Medulla oblongata (tissue), 1 donor: ENCODE data around the gene ANKRD40.

Experiments used
- DNase-seq: peaks from one replicate; pipeline ENCODE4 v3.0.0-alpha.2; 2015; ENCODE audit errors: extremely low spot score

Gene ANKRD40

DNA sequence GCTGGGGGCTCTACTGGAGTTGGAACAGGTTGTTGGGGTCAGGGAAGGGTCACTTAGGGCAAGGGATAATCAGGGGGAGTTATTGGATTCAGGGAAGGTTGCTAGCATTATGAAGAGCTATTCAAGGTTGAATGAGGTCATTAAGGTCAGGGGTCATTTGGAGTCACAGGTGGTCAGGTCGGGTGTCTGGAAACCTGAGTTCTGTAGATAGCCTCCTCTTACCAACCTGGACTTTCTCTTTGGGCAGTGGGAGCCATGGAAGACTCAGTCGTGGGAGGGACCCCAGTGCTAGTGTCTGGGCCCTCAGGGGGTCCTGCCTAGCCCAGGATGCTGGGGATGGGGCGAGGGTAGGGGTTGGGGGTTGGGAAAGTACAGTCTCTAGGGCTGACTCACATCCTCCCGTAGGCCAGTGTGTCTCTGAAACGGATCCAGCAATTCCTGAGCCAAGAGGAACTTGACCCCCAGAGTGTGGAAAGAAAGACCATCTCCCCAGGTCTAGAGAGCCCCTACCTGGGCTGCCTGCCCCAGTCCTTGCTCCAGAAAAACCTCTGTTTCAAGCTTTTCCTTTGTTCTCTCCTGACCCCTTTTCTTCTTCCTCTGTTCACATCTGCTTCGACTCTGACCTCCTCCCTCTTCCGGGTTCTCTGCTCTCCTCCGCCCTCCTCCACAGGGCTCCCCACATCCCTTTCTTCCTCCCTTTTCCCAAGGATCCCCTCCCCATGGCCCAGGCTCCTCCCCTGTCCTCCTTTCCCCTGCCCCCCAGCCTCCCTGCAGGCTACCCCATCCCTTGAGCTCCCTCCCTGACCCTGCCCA, 39.5 kb downstream of the ANKRD40 start:
- DNase-seq: no peak

DNA sequence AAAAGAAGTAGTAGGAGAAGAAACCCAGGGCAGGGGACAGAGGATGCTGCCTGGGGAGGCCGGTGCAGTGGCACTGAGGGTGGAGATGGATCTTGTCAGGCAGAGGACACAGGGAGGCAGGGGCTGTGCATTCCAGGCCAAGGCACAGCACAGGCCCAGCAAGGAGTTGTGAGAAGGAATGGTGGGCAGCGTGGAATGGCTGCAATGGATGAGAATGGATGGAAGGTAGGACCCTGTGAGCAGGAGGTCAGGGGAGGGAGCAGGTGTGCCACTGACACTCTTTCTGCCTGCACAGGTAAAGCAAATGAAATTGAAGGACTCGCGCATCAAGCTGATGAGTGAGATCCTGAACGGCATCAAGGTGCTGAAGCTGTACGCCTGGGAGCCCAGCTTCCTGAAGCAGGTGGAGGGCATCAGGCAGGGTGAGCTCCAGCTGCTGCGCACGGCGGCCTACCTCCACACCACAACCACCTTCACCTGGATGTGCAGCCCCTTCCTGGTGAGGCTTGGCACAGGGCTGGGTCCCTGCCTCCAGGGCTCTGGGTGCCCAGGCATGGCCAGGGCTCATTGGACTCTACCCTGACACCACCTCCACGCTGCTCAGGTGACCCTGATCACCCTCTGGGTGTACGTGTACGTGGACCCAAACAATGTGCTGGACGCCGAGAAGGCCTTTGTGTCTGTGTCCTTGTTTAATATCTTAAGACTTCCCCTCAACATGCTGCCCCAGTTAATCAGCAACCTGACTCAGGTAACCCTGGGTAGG, 40.3 kb downstream of the ANKRD40 start:
- no peak for DNase-seq

- DNase-seq: no peak
Observed at GRCh38 chr17:50666316-50666715, 41.4 kb downstream of the ANKRD40 start.

DNA sequence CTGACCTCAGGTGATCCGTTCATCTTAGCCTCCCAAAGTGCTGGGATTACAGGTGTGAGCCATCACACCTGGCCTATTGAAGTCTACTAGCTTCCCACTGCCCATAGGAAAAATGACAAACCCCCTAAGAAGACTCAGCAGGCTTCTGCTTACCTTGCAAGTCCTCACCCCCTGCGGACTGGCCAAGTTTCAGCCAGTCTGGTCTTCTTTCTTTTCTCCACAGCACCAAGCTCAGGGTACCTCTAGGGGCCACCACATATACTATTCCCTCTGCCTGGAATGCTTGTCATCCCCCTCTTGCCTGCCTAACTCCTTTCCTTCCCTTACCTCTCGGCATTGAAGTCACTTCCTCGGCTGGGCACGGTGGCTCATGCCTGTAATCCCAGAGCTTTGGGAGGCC, 41.9 kb downstream of the ANKRD40 start:
- no peak for DNase-seq

- no peak for DNase-seq
Observed at GRCh38 chr17:50664788-50665458, 42.8 kb downstream of the ANKRD40 start.

- DNase-seq: no peak
Observed at GRCh38 chr17:50663812-50664374, 43.8 kb downstream of the ANKRD40 start.

GRCh38 chr17:50662632-50663225, 45.0 kb downstream of the ANKRD40 start:
- DNase-seq: no peak

DNA sequence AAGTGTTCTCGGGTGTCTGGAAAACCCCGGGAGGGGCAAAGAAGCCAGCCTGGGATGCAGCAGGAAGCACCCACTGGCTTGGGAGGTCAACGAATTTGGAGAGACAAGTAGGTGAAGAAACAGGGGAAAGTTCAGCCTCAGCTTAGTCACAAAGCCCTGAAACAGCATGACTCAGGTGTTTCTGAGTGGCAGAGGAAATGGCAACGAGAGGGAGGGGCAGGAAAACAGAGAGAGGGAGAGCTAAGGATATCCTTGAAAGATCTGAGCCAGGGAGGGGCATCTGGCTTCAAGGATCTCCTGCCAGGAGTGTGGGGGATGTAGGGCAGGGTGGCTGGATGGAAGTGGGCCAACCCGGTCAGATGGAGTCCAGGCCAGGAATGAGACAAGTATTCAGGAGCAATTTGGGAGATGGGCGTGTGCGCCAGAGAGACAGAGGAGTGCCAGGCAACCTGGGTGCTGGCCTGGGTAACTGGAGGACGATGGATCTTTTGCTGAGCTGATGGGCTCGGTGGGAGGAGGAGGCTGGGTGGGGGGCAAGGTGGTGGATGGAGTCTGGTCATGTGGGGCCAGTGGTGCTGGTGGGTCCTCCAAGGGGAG, 45.8 kb downstream of the ANKRD40 start:
- DNase-seq: no peak

- DNase-seq: no peak
Observed at GRCh38 chr17:50661348-50661747, 46.4 kb downstream of the ANKRD40 start.

GRCh38 chr17:50660887-50661345, 46.8 kb downstream of the ANKRD40 start:
- DNase-seq: no peak

- DNase-seq: no peak
Observed at GRCh38 chr17:50660042-50660886, 47.5 kb downstream of the ANKRD40 start.

DNA sequence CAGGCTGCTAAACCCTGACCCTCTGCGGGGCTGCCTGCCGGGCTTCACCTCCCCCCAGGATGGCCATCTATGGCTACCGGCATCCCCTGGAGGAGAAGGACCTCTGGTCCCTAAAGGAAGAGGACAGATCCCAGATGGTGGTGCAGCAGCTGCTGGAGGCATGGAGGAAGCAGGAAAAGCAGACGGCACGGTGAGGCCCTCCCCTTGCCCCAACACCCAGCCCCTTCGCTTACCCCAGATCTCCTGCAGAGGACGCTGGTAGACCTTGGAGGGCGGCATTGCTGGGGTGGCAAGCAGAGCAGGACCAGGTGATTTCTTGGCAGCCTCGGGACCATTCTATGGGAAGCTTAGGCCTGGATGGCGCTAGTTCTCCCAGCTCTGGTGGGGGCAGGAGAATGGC, 48.5 kb downstream of the ANKRD40 start:
- DNase-seq: no peak

- DNase-seq: no peak
Observed at GRCh38 chr17:50658616-50659015, 49.1 kb downstream of the ANKRD40 start.

DNA sequence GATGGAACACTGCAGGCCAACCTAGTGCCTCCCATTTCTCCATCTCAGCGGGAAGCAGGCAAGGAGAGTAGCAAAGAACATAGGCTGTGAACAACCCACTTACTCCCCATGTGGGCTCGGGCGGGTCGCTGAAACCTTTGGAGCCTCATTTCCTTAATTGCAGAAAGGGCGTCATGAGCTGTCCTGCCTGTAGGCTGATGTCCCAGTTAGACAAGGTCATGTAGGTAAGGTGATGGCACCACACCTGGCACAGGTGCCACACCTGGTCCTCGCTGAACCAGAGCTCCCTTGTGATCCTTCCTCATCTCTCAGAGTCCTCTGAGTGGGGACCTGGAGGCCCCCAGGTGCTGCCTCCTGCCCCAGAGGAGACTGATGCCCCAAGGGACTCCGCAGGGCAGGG, 50.1 kb downstream of the ANKRD40 start:
- DNase-seq: no peak

- no peak for DNase-seq
Observed at GRCh38 chr17:50657054-50657453, 50.7 kb downstream of the ANKRD40 start.

DNA sequence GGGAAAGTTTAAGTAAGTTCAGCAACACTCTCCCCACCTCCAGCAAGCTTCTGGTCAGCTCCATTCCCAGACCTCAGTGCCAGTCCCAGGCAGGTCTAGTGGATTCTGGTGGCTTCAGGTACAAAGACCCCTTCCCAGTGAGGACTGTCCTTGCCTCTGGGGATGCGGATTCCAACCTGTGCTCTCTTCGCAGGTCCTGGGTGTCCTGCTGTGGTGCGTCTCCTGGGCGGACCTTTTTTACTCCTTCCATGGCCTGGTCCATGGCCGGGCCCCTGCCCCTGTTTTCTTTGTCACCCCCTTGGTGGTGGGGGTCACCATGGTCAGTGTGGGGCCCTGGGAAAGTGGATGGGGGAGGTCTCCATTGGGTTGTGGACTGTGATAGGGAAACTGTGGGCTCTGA, 51.2 kb downstream of the ANKRD40 start:
- no peak for DNase-seq

DNA sequence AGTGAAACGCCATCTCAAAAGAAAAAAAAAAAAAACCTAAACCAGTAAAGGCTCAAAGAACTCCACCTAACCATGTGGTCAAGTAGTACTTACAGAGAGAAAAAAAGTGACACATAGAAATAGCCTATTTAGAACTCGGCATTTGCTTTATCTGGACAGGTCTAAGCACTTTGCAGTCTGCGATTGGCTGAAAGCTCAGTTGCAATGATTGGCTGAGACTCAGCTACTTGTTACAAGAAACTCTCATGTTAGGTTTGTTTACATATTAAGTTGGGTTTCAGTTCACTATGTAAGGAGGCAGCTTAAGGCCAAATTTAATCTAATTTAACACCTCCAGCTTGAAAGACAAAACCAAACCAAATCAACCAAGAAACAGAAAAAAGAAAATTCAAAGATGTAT, 54.0 kb downstream of the ANKRD40 start:
- no peak for DNase-seq

- DNase-seq: no peak
Observed at GRCh38 chr17:50651661-50652060, 56.1 kb downstream of the ANKRD40 start.

- DNase-seq: no peak
Observed at GRCh38 chr17:50649042-50649908, 58.4 kb downstream of the ANKRD40 start.
